OCI-LY7 (cell line): Measurements from ENCODE around the gene SLC43A2.

Experiments
- EZH2phosphoT487 ChIP-seq: fragments of 200-600 bp; sonication (generic); IDR thresholded peaks from 2 replicates; pipeline ENCODE4 v1.6.1; 2018; ENCODE audit warnings: low read depth, borderline replicate concordance, mild to moderate bottlenecking, mixed run types, antibody characterized with exemption, low read length, moderate library complexity, mixed read lengths
- TF ChIP-seq, protein P1 (sequence below): fragments of 200-600 bp; sonication (generic); conservative IDR thresholded peaks from 2 replicates; pipeline ENCODE4 v1.5.1; 2014; ENCODE audit warnings: mild to moderate bottlenecking, antibody characterized with exemption, low read length, moderate library complexity, mixed read lengths

DNA sequence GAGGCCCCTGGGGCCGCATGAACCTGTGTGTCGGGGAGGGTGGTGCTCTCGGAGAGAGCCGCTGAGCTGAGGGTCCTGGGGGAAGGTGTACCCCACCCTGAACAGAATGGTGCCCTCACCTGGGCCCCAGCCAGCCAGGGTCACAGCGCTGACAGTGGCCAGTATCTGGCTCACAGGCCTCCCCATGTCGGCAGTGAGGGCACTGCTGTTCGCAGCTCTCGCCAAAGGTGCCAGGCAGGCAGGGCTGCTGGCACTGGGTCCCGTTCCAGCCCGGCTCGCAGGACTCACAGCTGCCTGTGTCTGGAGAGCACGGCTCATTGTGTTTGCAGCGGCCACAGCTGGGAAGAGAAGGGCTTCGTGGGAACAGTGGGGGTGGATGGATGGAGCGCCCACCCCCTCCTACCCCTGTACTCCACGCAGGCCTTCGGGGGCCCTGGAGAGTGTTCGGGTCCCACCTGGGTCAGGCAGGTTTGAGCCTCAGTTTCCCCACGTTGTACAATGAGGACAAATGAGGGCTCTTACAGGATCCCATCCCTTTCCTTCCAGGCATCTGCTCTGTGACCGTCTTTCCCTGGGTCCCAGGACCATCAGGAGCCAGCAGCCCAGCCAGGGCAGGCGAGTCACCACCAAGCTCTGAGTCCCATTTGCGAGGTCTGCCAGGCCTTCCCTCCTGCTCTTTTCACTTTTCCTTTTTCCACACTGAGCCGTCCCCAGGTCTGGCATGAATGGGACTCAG lies 11.9 kb upstream of the SLC43A2 start:
- TF ChIP-seq, protein P1, sequence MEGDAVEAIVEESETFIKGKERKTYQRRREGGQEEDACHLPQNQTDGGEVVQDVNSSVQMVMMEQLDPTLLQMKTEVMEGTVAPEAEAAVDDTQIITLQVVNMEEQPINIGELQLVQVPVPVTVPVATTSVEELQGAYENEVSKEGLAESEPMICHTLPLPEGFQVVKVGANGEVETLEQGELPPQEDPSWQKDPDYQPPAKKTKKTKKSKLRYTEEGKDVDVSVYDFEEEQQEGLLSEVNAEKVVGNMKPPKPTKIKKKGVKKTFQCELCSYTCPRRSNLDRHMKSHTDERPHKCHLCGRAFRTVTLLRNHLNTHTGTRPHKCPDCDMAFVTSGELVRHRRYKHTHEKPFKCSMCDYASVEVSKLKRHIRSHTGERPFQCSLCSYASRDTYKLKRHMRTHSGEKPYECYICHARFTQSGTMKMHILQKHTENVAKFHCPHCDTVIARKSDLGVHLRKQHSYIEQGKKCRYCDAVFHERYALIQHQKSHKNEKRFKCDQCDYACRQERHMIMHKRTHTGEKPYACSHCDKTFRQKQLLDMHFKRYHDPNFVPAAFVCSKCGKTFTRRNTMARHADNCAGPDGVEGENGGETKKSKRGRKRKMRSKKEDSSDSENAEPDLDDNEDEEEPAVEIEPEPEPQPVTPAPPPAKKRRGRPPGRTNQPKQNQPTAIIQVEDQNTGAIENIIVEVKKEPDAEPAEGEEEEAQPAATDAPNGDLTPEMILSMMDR: no peak
- no peak for TF ChIP-seq EZH2phosphoT487
